Mammary epithelial cell (primary cell): Measurements from ENCODE around the gene SETDB1.

Source experiments
- CTCF ChIP-seq, 2 donors: IDR thresholded peaks in 1 of 2; conservative IDR thresholded peaks in 1 of 2; 2 replicates each; pipeline ENCODE4 v1.5.1; 2011 to 2012; ENCODE audit warnings: inconsistent platforms in 2 of 2, low read length in 2 of 2, mild to moderate bottlenecking in 2 of 2, control low read depth in 1 of 2, low read depth in 1 of 2; ENCODE audit not compliant: insufficient read depth in 1 of 2; ENCODE audit errors: extremely low read depth in 1 of 2
- EZH2 ChIP-seq: IDR thresholded peaks from 2 replicates; pipeline ENCODE4 v1.6.1; 2012; ENCODE audit warnings: low read length, inconsistent platforms, borderline replicate concordance

- no peak for TF ChIP-seq CTCF (conservative IDR thresholded peaks at IDR 0.05 in 1 of 2, IDR thresholded peaks at IDR 0.05 in 1 of 2; ENCODE audit: extremely low read depth in 1 of 2, insufficient read depth in 1 of 2, low read depth in 1 of 2, low read length in 2 of 2)
- TF ChIP-seq EZH2: no peak
These were observed 87.4 kb downstream of the SETDB1 start for GRCh38 chr1:151013518-151013917.
